Stimulated activated CD8-positive, alpha-beta memory T cell treated with anti-CD3 and anti-CD28 coated beads, Interleukin-15, amount 100 ng/mL, for 1 hour (primary cell): ENCODE measurements around the gene BPI.
"Not testable (repeated sequence)": the region's sequence is repeated elsewhere in the genome, so short reads cannot be mapped to it uniquely, and the experiment has no call there.

Experiments used
- DNase-seq: peaks from one replicate; pipeline ENCODE4 v3.0.0-alpha.2; 2020; ENCODE audit warnings: low read depth

BPI gene

GRCh38 chr20:38304845-38305447 is 990 bp downstream of the BPI start:
- no peak for DNase-seq

GRCh38 chr20:38305541-38305940 is 1.6 kb downstream of the BPI start:
- DNase-seq: no peak

GRCh38 chr20:38306379-38306778 is 2.4 kb downstream of the BPI start:
- no peak for DNase-seq

- DNase-seq: no peak
Measured at GRCh38 chr20:38307371-38308046, 3.6 kb downstream of the BPI start.

- no peak for DNase-seq
Measured at GRCh38 chr20:38308047-38308438, 4.1 kb downstream of the BPI start.

- no peak for DNase-seq
Measured at GRCh38 chr20:38308447-38308846, 4.5 kb downstream of the BPI start.

GRCh38 chr20:38311091-38311490 is 7.1 kb downstream of the BPI start:
- DNase-seq: no peak

- DNase-seq: no peak
Measured at GRCh38 chr20:38311491-38311890, 7.5 kb downstream of the BPI start.

- no peak for DNase-seq
Measured at GRCh38 chr20:38313676-38314075, 9.7 kb downstream of the BPI start.

GRCh38 chr20:38314350-38314749 is 10.4 kb downstream of the BPI start:
- not testable (repeated sequence) for DNase-seq

- no peak for DNase-seq
Measured at GRCh38 chr20:38315290-38315966, 11.5 kb downstream of the BPI start.

- no peak for DNase-seq
Measured at GRCh38 chr20:38316341-38316740, 12.4 kb downstream of the BPI start.

GRCh38 chr20:38317422-38317821 is 13.5 kb downstream of the BPI start:
- no peak for DNase-seq

GRCh38 chr20:38320221-38320620 is 16.3 kb downstream of the BPI start:
- DNase-seq: no peak

GRCh38 chr20:38321959-38322598 is 18.1 kb downstream of the BPI start:
- DNase-seq: no peak

- DNase-seq: no peak
Measured at GRCh38 chr20:38324159-38324558, 20.2 kb downstream of the BPI start.

- DNase-seq: no peak
Measured at GRCh38 chr20:38325167-38325566, 21.2 kb downstream of the BPI start.

GRCh38 chr20:38325905-38326304 is 21.9 kb downstream of the BPI start:
- no peak for DNase-seq

- DNase-seq: no peak
Measured at GRCh38 chr20:38326309-38326708, 22.4 kb downstream of the BPI start.

GRCh38 chr20:38330638-38331037 is 26.7 kb downstream of the BPI start:
- DNase-seq: no peak

GRCh38 chr20:38331245-38331644 is 27.3 kb downstream of the BPI start:
- no peak for DNase-seq

GRCh38 chr20:38331814-38332213 is 27.9 kb downstream of the BPI start:
- no peak for DNase-seq

GRCh38 chr20:38334016-38334415 is 30.1 kb downstream of the BPI start:
- no peak for DNase-seq
